ENCODE data around the gene FOXP3. TPM values are rescaled to one million over a fixed set of nuclear protein-coding genes. Genes with fewer than 3 reads are reported as not detected.

Gene FOXP3
- total RNA-seq, 1 experiment from 2014 or later, result 0.15 TPM

DNA sequence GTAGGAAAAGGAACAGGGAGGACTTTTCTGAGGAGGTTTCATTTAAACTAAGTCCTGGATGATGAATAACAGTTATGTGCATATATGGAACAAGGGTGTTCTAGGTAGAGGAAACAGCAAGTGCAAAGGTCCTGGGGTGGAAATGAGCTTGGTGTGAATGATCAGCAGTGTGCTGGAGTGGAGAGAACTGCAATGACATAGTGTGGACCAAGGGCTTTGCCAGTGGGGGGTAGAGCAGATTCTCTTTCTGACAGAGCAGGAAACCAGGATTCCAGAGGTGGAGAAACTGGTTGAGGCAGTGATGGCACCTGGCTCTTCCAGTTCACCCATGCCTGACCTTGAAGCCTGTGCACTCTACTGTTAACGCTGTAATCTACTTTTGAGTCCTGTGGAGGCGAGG lies 6.8 kb upstream of the FOXP3 start (continued):
- TF ChIP-seq, protein P1, sequence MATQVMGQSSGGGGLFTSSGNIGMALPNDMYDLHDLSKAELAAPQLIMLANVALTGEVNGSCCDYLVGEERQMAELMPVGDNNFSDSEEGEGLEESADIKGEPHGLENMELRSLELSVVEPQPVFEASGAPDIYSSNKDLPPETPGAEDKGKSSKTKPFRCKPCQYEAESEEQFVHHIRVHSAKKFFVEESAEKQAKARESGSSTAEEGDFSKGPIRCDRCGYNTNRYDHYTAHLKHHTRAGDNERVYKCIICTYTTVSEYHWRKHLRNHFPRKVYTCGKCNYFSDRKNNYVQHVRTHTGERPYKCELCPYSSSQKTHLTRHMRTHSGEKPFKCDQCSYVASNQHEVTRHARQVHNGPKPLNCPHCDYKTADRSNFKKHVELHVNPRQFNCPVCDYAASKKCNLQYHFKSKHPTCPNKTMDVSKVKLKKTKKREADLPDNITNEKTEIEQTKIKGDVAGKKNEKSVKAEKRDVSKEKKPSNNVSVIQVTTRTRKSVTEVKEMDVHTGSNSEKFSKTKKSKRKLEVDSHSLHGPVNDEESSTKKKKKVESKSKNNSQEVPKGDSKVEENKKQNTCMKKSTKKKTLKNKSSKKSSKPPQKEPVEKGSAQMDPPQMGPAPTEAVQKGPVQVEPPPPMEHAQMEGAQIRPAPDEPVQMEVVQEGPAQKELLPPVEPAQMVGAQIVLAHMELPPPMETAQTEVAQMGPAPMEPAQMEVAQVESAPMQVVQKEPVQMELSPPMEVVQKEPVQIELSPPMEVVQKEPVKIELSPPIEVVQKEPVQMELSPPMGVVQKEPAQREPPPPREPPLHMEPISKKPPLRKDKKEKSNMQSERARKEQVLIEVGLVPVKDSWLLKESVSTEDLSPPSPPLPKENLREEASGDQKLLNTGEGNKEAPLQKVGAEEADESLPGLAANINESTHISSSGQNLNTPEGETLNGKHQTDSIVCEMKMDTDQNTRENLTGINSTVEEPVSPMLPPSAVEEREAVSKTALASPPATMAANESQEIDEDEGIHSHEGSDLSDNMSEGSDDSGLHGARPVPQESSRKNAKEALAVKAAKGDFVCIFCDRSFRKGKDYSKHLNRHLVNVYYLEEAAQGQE (IDR thresholded peaks at IDR 0.05; ENCODE audit: low read depth), result no peak
- no peak for TF ChIP-seq CBX3 (IDR thresholded peaks at IDR 0.05; ENCODE audit: low read depth)

DNA sequence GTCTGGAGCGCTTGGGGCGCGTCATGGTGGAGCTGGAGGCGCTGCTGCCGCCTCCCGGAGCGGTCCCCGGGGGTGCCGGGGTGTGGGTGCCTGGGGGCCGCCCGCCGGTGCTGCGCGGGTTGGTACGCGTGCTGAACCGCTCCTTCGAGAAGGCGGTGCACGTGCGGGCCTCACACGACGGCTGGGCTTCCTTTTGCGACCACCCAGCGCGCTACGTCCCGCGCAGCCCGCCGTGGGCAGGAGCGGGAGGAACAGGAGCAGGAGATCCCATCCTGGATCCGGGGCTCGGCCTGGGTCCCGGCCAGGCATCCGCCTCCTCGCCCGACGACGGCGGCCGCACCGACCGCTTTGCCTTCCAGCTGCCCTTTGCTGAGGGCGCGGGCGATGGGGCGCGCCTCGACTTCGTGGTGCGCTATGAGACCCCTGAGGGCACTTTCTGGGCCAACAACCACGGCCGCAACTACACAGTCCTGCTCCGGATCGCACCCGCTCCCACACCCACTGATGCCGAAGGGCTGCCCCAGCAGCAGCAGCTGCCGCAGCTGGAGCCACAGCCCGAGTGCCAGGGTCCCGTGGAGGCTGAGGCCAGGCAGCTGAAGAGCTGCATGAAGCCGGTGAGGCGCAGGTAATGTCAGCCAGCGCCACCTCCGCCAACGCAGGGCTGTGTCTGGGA lies 5.9 kb upstream of the FOXP3 start:
- Histone ChIP-seq H3K9ac (ENCODE audit: low read length) (peak overlapping the region; percentile 68), H3K79me2 (ENCODE audit: insufficient read depth, low read length) (peaks cover 3% of the 10 kb centered on the region; the same call in 1 of the 2 replicates), H3K27ac (ENCODE audit: low read depth, low read length) (peak overlapping the region; percentile 74), H4K20me1 (ENCODE audit: insufficient read depth) (no peaks in the 10 kb centered on the region), H3K36me3 (ENCODE audit: control insufficient read depth in 1 of 2, insufficient read depth in 2 of 2, low read length in 2 of 2) (no peaks in the 10 kb centered on the region), H3K9me2 (ENCODE audit: insufficient read depth) (no peaks in the 10 kb centered on the region), H3K4me3 (replicated peaks in 1 of 2; ENCODE audit: low read depth in 1 of 2, low read length in 2 of 2) (peak overlapping the region; percentile 47 to 66), H3K9me3 (ENCODE audit: control insufficient read depth in 1 of 2, insufficient read depth in 1 of 2, low read depth in 1 of 2, low read length in 2 of 2) (no peaks in the 10 kb centered on the region), H3K27me3 (ENCODE audit: insufficient read depth, low read length) (no peaks in the 10 kb centered on the region), H2AFZ (ENCODE audit: low read depth, low read length, poor library complexity, severe bottlenecking) (no peak overlapping the region), H3K4me2 (ENCODE audit: low read length) (peak overlapping the region; percentile 79), H3K4me1 (ENCODE audit: control insufficient read depth in 1 of 2, insufficient read depth in 2 of 2, low read length in 2 of 2) (peaks cover 8 to 24% of the 10 kb centered on the region in 2 experiments)
- RAD21 ChIA-PET (ENCODE audit: low non-redundant PET in 1 of 2, low total read pairs in 2 of 2, uncharacterized antibody in 2 of 2, unreplicated experiment in 2 of 2), result no interaction called here
- no TSS peak for BruUV-seq (replicated peaks)
- POLR2A ChIA-PET, result no interaction called here
- CTCF ChIA-PET, result no interaction called here
- DNase-seq (ENCODE audit: low read depth, low spot score) (no peak), ATAC-seq (no peak)
- no peak for TF ChIP-seq SIN3A (IDR thresholded peaks at IDR 0.05; ENCODE audit: low read depth)
- TF ChIP-seq ZFX (IDR thresholded peaks at IDR 0.05), result 0 out of 2 replicates have a peak, but pooled peaks have one; percentile 9
- intact Hi-C loops (cut with micrococcal nuclease), result no loop called here

All from HCT116 (cell line).